ENCODE results near the gene GPR68. TPM values are rescaled to one million over a fixed set of nuclear protein-coding genes. Genes with fewer than 3 reads are reported as not detected.

Gene GPR68
- total RNA-seq (ENCODE audit: low replicate concordance): 0.33 and 0.58 TPM in 2 replicates
- long read RNA-seq: 0 reads

GRCh38 chr14:91244501-91244901, at the start of gene GPR68:
Gene GPR68, minus strand, starts transcription at chr14:91244704. Its CDS starts 9,654 bp downstream, at chr14:91235050.
- Mint-ChIP-seq H3K4me1 (ENCODE audit: unreplicated experiment) (peaks cover under 1% of the 10 kb centered on the region), H3K9me3 (peaks cover 5% of the 10 kb centered on the region), H3K36me3 (peaks cover 4% of the 10 kb centered on the region), H3K27me3 (peaks cover 13% of the 10 kb centered on the region), H3K4me3 (no peak within 1 kb of the TSS), H3K27ac (no peak within 1 kb of the TSS)
- no peak for DNase-seq (ENCODE audit: extremely low spot score, unreplicated experiment)
- TF ChIP-seq CTCF (conservative IDR thresholded peaks at IDR 0.05): no peak

GRCh38 chr14:91294153-91294552, 49.6 kb upstream of the GPR68 start:
- Mint-ChIP-seq H3K9me3 (no peaks in the 10 kb centered on the region), H3K4me1 (ENCODE audit: unreplicated experiment) (peaks cover 4% of the 10 kb centered on the region), H3K27ac (no peak overlapping the region), H3K36me3 (peaks cover 5% of the 10 kb centered on the region), H3K27me3 (no peaks in the 10 kb centered on the region), H3K4me3 (no peak overlapping the region)
- DNase-seq (ENCODE audit: extremely low spot score, unreplicated experiment): no peak
- TF ChIP-seq CTCF (conservative IDR thresholded peaks at IDR 0.05): no peak

- Mint-ChIP-seq H3K9me3 (no peaks in the 10 kb centered on the region), H3K27ac (no peak overlapping the region), H3K4me1 (ENCODE audit: unreplicated experiment) (no peaks in the 10 kb centered on the region), H3K4me3 (no peak overlapping the region), H3K36me3 (peaks cover 5% of the 10 kb centered on the region), H3K27me3 (no peaks in the 10 kb centered on the region)
- no peak for DNase-seq (ENCODE audit: extremely low spot score, unreplicated experiment)
- no peak for TF ChIP-seq CTCF (conservative IDR thresholded peaks at IDR 0.05)
Observed at GRCh38 chr14:91293281-91293680, 48.8 kb upstream of the GPR68 start.

GRCh38 chr14:91292491-91292890, 48.0 kb upstream of the GPR68 start:
- no peak for DNase-seq (ENCODE audit: extremely low spot score, unreplicated experiment)
- H3K27me3 Mint-ChIP-seq: no peaks in the 10 kb centered on the region
- H3K4me3 Mint-ChIP-seq: no peak overlapping the region
- no peaks in the 10 kb centered on the region for H3K4me1 Mint-ChIP-seq (ENCODE audit: unreplicated experiment)
- no peak for TF ChIP-seq CTCF (conservative IDR thresholded peaks at IDR 0.05)
- H3K36me3 Mint-ChIP-seq: peaks cover 5% of the 10 kb centered on the region
- no peaks in the 10 kb centered on the region for H3K9me3 Mint-ChIP-seq
- H3K27ac Mint-ChIP-seq: peak overlapping the region; percentile 22

- H3K36me3 Mint-ChIP-seq: peaks cover 5% of the 10 kb centered on the region
- H3K4me1 Mint-ChIP-seq (ENCODE audit: unreplicated experiment): no peaks in the 10 kb centered on the region
- H3K9me3 Mint-ChIP-seq: no peaks in the 10 kb centered on the region
- TF ChIP-seq CTCF (conservative IDR thresholded peaks at IDR 0.05): no peak
- no peak overlapping the region for H3K4me3 Mint-ChIP-seq
- no peaks in the 10 kb centered on the region for H3K27me3 Mint-ChIP-seq
- no peak overlapping the region for H3K27ac Mint-ChIP-seq
- DNase-seq (ENCODE audit: extremely low spot score, unreplicated experiment): no peak
Observed at GRCh38 chr14:91291786-91292405, 47.4 kb upstream of the GPR68 start.

All from type B pancreatic cell (in vitro differentiated cells).